Measurements from ENCODE around the gene APBA2. TPM values are rescaled to one million over a fixed set of nuclear protein-coding genes. Genes with fewer than 3 reads are reported as not detected.

Gene APBA2
- total RNA-seq, 4 donors from 2014 or later = 7.2 to 33.8 (median 8.8) TPM

GRCh38 chr15:28997791-28998190 is 112.0 kb downstream of the APBA2 start:
- no peak overlapping the region for H3K4me3 ChIP-seq
- TF ChIP-seq CTCF (IDR thresholded peaks at IDR 0.05) (no peak), POLR2A (IDR thresholded peaks at IDR 0.05) (no peak)
- H3K27me3 ChIP-seq = no peaks in the 10 kb centered on the region
- DNase-seq = no peak
- no peaks in the 10 kb centered on the region for H3K36me3 ChIP-seq
- H3K9me3 ChIP-seq = no peaks in the 10 kb centered on the region
- H3K4me1 ChIP-seq = no peaks in the 10 kb centered on the region
- no peak overlapping the region for H3K27ac ChIP-seq

GRCh38 chr15:28998511-28998910 is 112.7 kb downstream of the APBA2 start:
- Histone ChIP-seq H3K36me3 (no peaks in the 10 kb centered on the region), H3K4me3 (no peak overlapping the region), H3K27me3 (no peaks in the 10 kb centered on the region), H3K9me3 (no peaks in the 10 kb centered on the region), H3K4me1 (no peaks in the 10 kb centered on the region), H3K27ac (no peak overlapping the region)
- DNase-seq = no peak
- TF ChIP-seq CTCF (IDR thresholded peaks at IDR 0.05) (no peak), POLR2A (IDR thresholded peaks at IDR 0.05) (no peak)

- TF ChIP-seq POLR2A (IDR thresholded peaks at IDR 0.05) = no peak
- TF ChIP-seq CTCF (IDR thresholded peaks at IDR 0.05) = no peak
- H3K9me3 ChIP-seq = no peaks in the 10 kb centered on the region
- no peaks in the 10 kb centered on the region for H3K27me3 ChIP-seq
- no peak overlapping the region for H3K27ac ChIP-seq
- no peak for DNase-seq
- no peak overlapping the region for H3K4me3 ChIP-seq
- H3K36me3 ChIP-seq = no peaks in the 10 kb centered on the region
- H3K4me1 ChIP-seq = no peaks in the 10 kb centered on the region
Measured at GRCh38 chr15:29003191-29003839, 117.5 kb downstream of the APBA2 start.

GRCh38 chr15:29003840-29004233 is 118.1 kb downstream of the APBA2 start:
- Histone ChIP-seq H3K4me1 (no peaks in the 10 kb centered on the region), H3K27me3 (no peaks in the 10 kb centered on the region), H3K36me3 (no peaks in the 10 kb centered on the region), H3K4me3 (no peak overlapping the region), H3K9me3 (no peaks in the 10 kb centered on the region), H3K27ac (no peak overlapping the region)
- TF ChIP-seq POLR2A (IDR thresholded peaks at IDR 0.05) = no peak
- TF ChIP-seq CTCF (IDR thresholded peaks at IDR 0.05) = no peak
- DNase-seq = no peak

- TF ChIP-seq CTCF (IDR thresholded peaks at IDR 0.05) = no peak
- TF ChIP-seq POLR2A (IDR thresholded peaks at IDR 0.05) = no peak
- no peak overlapping the region for H3K27ac ChIP-seq
- H3K9me3 ChIP-seq = no peaks in the 10 kb centered on the region
- DNase-seq = no peak
- H3K4me3 ChIP-seq = no peak overlapping the region
- no peaks in the 10 kb centered on the region for H3K4me1 ChIP-seq
- no peaks in the 10 kb centered on the region for H3K36me3 ChIP-seq
- H3K27me3 ChIP-seq = no peaks in the 10 kb centered on the region
Measured at GRCh38 chr15:29005931-29006330, 120.2 kb downstream of the APBA2 start.

GRCh38 chr15:29008846-29009245 is 123.1 kb downstream of the APBA2 start:
- TF ChIP-seq POLR2A (IDR thresholded peaks at IDR 0.05) (no peak), CTCF (IDR thresholded peaks at IDR 0.05) (no peak)

More at GRCh38 chr15:29008846-29009245, 123.1 kb downstream of the APBA2 start:
- H3K4me1 ChIP-seq = no peaks in the 10 kb centered on the region
- no peak overlapping the region for H3K4me3 ChIP-seq
- no peaks in the 10 kb centered on the region for H3K27me3 ChIP-seq
- no peak for DNase-seq
- no peak overlapping the region for H3K27ac ChIP-seq
- no peaks in the 10 kb centered on the region for H3K36me3 ChIP-seq
- no peaks in the 10 kb centered on the region for H3K9me3 ChIP-seq
